Measurements from ENCODE around the gene PCBP3.

The PCBP3 gene

GRCh38 chr21:45643021-45643980, at the start of gene PCBP3:
PCBP3 (plus strand) TSS chr21:45643725; CDS start chr21:45850086, 206,361 bp downstream.
- no peaks in the 10 kb centered on the region for H3K27me3 ChIP-seq
- H4K20me1 ChIP-seq, result peaks cover 5 to 52% (median 42%) of the 10 kb centered on the region in 11 experiments; a peak in 19 of 22 replicates
- peak within 1 kb of the TSS; percentile 84 to 98 (median 89) for H3K9ac ChIP-seq
- H3K4me1 ChIP-seq, result peaks cover 41 to 59% (median 58%) of the 10 kb centered on the region in 10 experiments
- peaks cover 0 to 21% (median 5%) of the 10 kb centered on the region in 11 experiments; a peak in 11 of 22 replicates for H3K36me3 ChIP-seq
- peak within 1 kb of the TSS; percentile 83 to 97 (median 94) for H3K4me2 ChIP-seq
- peak within 1 kb of the TSS; percentile 32 to 97 (median 90); a peak in 21 of 22 replicates for H3K27ac ChIP-seq
- H3K4me3 ChIP-seq, result peak within 1 kb of the TSS; percentile 78 to 91 (median 86)
- TF ChIP-seq Cebpa-rat (IDR thresholded peaks at IDR 0.05), result no peak
- peaks cover 4 to 17% (median 11%) of the 10 kb centered on the region in 11 experiments; a peak in 17 of 22 replicates for H3K9me3 ChIP-seq (replicated peaks in 1 of 11)

GRCh38 chr21:45594721-45595489, 48.6 kb upstream of the PCBP3 start:
- Histone ChIP-seq H3K27ac (no peak overlapping the region), H3K9ac (no peak overlapping the region), H3K9me3 (replicated peaks in 1 of 11) (peaks cover 0 to 14% (median 4%) of the 10 kb centered on the region in 11 experiments; a peak in 15 of 22 replicates), H4K20me1 (peaks cover 0 to 7% (median 0%) of the 10 kb centered on the region in 11 experiments; a peak in 4 of 22 replicates), H3K27me3 (peaks cover 0 to 15% (median 0%) of the 10 kb centered on the region in 11 experiments; a peak in 6 of 22 replicates), H3K4me2 (peak overlapping the region in 9 of 11 experiments; percentile 0 to 95 (median 85); a peak in 16 of 22 replicates), H3K4me1 (peaks cover 8 to 71% (median 47%) of the 10 kb centered on the region in 10 experiments; a peak in 19 of 20 replicates), H3K4me3 (no peak overlapping the region), H3K36me3 (no peaks in the 10 kb centered on the region)
- no peak for TF ChIP-seq Cebpa-rat (IDR thresholded peaks at IDR 0.05)

- Histone ChIP-seq H3K4me3 (peak overlapping the region in 2 of 10 experiments; percentile 11 to 30; a peak in 2 of 20 replicates), H3K27ac (peak overlapping the region in 1 of 11 experiments; percentile 42; a peak in 2 of 22 replicates), H3K36me3 (no peaks in the 10 kb centered on the region), H4K20me1 (peaks cover 0 to 7% (median 0%) of the 10 kb centered on the region in 11 experiments; a peak in 4 of 22 replicates), H3K4me2 (peak overlapping the region; percentile 58 to 95 (median 80); a peak in 21 of 22 replicates), H3K9me3 (replicated peaks in 1 of 11) (peaks cover 0 to 16% (median 0%) of the 10 kb centered on the region in 11 experiments; a peak in 4 of 22 replicates), H3K4me1 (peaks cover 8 to 72% (median 45%) of the 10 kb centered on the region in 10 experiments; a peak in 19 of 20 replicates), H3K27me3 (peaks cover 0 to 15% (median 0%) of the 10 kb centered on the region in 11 experiments; a peak in 6 of 22 replicates), H3K9ac (peak overlapping the region in 5 of 11 experiments; percentile 1 to 55 (median 15); a peak in 3 of 22 replicates)
- no peak for TF ChIP-seq Cebpa-rat (IDR thresholded peaks at IDR 0.05)
These were observed 47.8 kb upstream of the PCBP3 start for GRCh38 chr21:45595574-45596295.

GRCh38 chr21:45596704-45597318, 46.7 kb upstream of the PCBP3 start:
- peak overlapping the region in 3 of 11 experiments; percentile 1 to 55 (median 36); a peak in 2 of 22 replicates for H3K9ac ChIP-seq
- H3K27ac ChIP-seq, result peak overlapping the region in 1 of 11 experiments; percentile 42; a peak in 2 of 22 replicates
- peaks cover 0 to 7% (median 0%) of the 10 kb centered on the region in 11 experiments; a peak in 4 of 22 replicates for H4K20me1 ChIP-seq
- peak overlapping the region in 3 of 10 experiments; percentile 11 to 30 (median 12); a peak in 4 of 20 replicates for H3K4me3 ChIP-seq
- peaks cover 0 to 22% (median 1%) of the 10 kb centered on the region in 11 experiments; a peak in 11 of 22 replicates for H3K9me3 ChIP-seq (replicated peaks in 1 of 11)
- TF ChIP-seq Cebpa-rat (IDR thresholded peaks at IDR 0.05), result no peak
- H3K4me1 ChIP-seq, result peaks cover 8 to 67% (median 39%) of the 10 kb centered on the region in 10 experiments; a peak in 19 of 20 replicates
- H3K4me2 ChIP-seq, result peak overlapping the region; percentile 58 to 95 (median 80)
- no peaks in the 10 kb centered on the region for H3K36me3 ChIP-seq
- peaks cover 0 to 15% (median 0%) of the 10 kb centered on the region in 11 experiments; a peak in 6 of 22 replicates for H3K27me3 ChIP-seq

- Histone ChIP-seq H3K27ac (no peak overlapping the region), H3K9me3 (replicated peaks in 1 of 11) (peaks cover 8 to 33% (median 13%) of the 10 kb centered on the region in 11 experiments; a peak in 18 of 22 replicates), H3K36me3 (no peaks in the 10 kb centered on the region), H3K9ac (no peak overlapping the region), H3K4me2 (peak overlapping the region in 1 of 11 experiments; percentile 5; a peak in 1 of 22 replicates), H3K27me3 (peaks cover 0 to 15% (median 0%) of the 10 kb centered on the region in 11 experiments; a peak in 6 of 22 replicates), H4K20me1 (peaks cover 0 to 7% (median 0%) of the 10 kb centered on the region in 11 experiments; a peak in 4 of 22 replicates), H3K4me1 (peaks cover 8 to 54% (median 31%) of the 10 kb centered on the region in 10 experiments; a peak in 19 of 20 replicates), H3K4me3 (no peak overlapping the region)
- no peak for TF ChIP-seq Cebpa-rat (IDR thresholded peaks at IDR 0.05)
These were observed 45.4 kb upstream of the PCBP3 start for GRCh38 chr21:45598109-45598508.

- Histone ChIP-seq H3K4me2 (no peak overlapping the region), H3K4me3 (no peak overlapping the region), H3K27me3 (peaks cover 0 to 15% (median 0%) of the 10 kb centered on the region in 11 experiments; a peak in 6 of 22 replicates), H3K9ac (no peak overlapping the region), H3K4me1 (peaks cover 8 to 48% (median 31%) of the 10 kb centered on the region in 10 experiments; a peak in 19 of 20 replicates), H3K9me3 (replicated peaks in 1 of 11) (peaks cover 14 to 33% (median 19%) of the 10 kb centered on the region in 11 experiments), H3K27ac (no peak overlapping the region), H4K20me1 (peaks cover 0 to 7% (median 0%) of the 10 kb centered on the region in 11 experiments; a peak in 4 of 22 replicates), H3K36me3 (no peaks in the 10 kb centered on the region)
- no peak for TF ChIP-seq Cebpa-rat (IDR thresholded peaks at IDR 0.05)
These were observed 44.9 kb upstream of the PCBP3 start for GRCh38 chr21:45598666-45599065.

- peaks cover 0 to 7% (median 0%) of the 10 kb centered on the region in 11 experiments; a peak in 4 of 22 replicates for H4K20me1 ChIP-seq
- H3K4me1 ChIP-seq, result peaks cover 8 to 44% (median 31%) of the 10 kb centered on the region in 10 experiments; a peak in 19 of 20 replicates
- H3K27me3 ChIP-seq, result peaks cover 0 to 15% (median 0%) of the 10 kb centered on the region in 11 experiments; a peak in 6 of 22 replicates
- no peak overlapping the region for H3K4me2 ChIP-seq
- no peaks in the 10 kb centered on the region for H3K36me3 ChIP-seq
- H3K27ac ChIP-seq, result no peak overlapping the region
- H3K4me3 ChIP-seq, result no peak overlapping the region
- no peak overlapping the region for H3K9ac ChIP-seq
- TF ChIP-seq Cebpa-rat (IDR thresholded peaks at IDR 0.05), result no peak
- H3K9me3 ChIP-seq (replicated peaks in 1 of 11), result peaks cover 19 to 38% (median 23%) of the 10 kb centered on the region in 11 experiments
These were observed 44.4 kb upstream of the PCBP3 start for GRCh38 chr21:45599146-45599581.
